Kidney (tissue), 14 donors: Measurements from ENCODE around the gene ZNF22. TPM values are rescaled to one million over a fixed set of nuclear protein-coding genes. Genes with fewer than 3 reads are reported as not detected.

Experiments used
- DNase-seq, 5 donors: peaks; one replicate each; pipeline ENCODE4 v3.0.0-alpha.2; 2013 to 2020
- FAIRE-seq: peaks from 2 replicates; lab custom pipeline; 2012; peaks lifted over from hg19 to GRCh38; lab: Jason Lieb, UNC
- H3K27ac ChIP-seq, 2 donors: one replicate each; pipeline ENCODE4 v1.7.0; 2013; ENCODE audit warnings: low read depth in 2 of 2, low read length in 2 of 2, inconsistent platforms in 1 of 2
- H3K27me3 ChIP-seq: one replicate; pipeline ENCODE4 v1.7.1; 2013; ENCODE audit warnings: low read length, inconsistent platforms; ENCODE audit not compliant: control insufficient read depth, insufficient read depth
- H3K36me3 ChIP-seq, 3 donors: one replicate each; pipeline versions ENCODE4 v1.7.0 to v1.7.1; 2013; ENCODE audit warnings: low read length in 3 of 3, control low read depth in 1 of 3, inconsistent platforms in 1 of 3; ENCODE audit not compliant: insufficient read depth in 3 of 3, control insufficient read depth in 2 of 3
- H3K4me1 ChIP-seq, 3 donors: one replicate each; pipeline versions ENCODE4 v1.7.0 to v1.7.1; 2013; ENCODE audit warnings: low read length in 3 of 3, inconsistent platforms in 1 of 3, low read depth in 1 of 3; ENCODE audit not compliant: control insufficient read depth in 2 of 3, insufficient read depth in 2 of 3
- H3K4me3 ChIP-seq, 3 donors: one replicate each; pipeline versions ENCODE4 v1.7.0 to v1.8.1; 2013; ENCODE audit warnings: low read length in 3 of 3, control low read depth in 1 of 3, inconsistent platforms in 1 of 3
- H3K9ac ChIP-seq, 3 donors: one replicate each; pipeline versions ENCODE4 v1.7.0 to v1.7.1; 2013; ENCODE audit warnings: low read length in 3 of 3, control low read depth in 1 of 3, inconsistent platforms in 1 of 3
- H3K9me3 ChIP-seq, 3 donors: one replicate each; pipeline versions ENCODE4 v1.7.0 to v1.7.1; 2013; ENCODE audit warnings: low read length in 3 of 3, control low read depth in 1 of 3, inconsistent platforms in 1 of 3; ENCODE audit not compliant: control insufficient read depth in 2 of 3, insufficient read depth in 1 of 3
- CTCF ChIP-seq: IDR thresholded peaks from 3 replicates; pipeline ENCODE4 v1.5.1; 2012; ENCODE audit warnings: mild to moderate bottlenecking, moderate library complexity, borderline replicate concordance; ENCODE audit not compliant: insufficient read depth; ENCODE audit errors: extremely low read depth
- intact Hi-C: fragments of 100-400 bp; cut with DNase I; formaldehyde crosslinking; loops from one replicate; pipeline ENCODE4 v1.11.1; 2022
- polyA plus RNA-seq: library from polyadenylated mRNA; stranded (reverse); fragments of 350-450 nt; fragmentation: Illumina TruSeq; extraction: RNeasy Lipid Tissue Mini Kit (QIAGEN cat#74804); gene quantifications from one replicate; pipeline ENCODE4 v1.2.3, GENCODE V29; 2014; ENCODE audit warnings: low read depth, low replicate concordance; ENCODE audit not compliant: insufficient read depth
- total RNA-seq: library from RNA; stranded (reverse); fragmentation: NEBNext Ultra II Directional; extraction: Animal tissue kit (Norgen Biotek cat#: 25700); gene quantifications from one replicate; pipeline ENCODE4 v1.2.1, GENCODE V29; 2021
- donor health status: control.
- donor health status: control.
- donor health status: control.
- donor health status: control.
- donor health status: control.
- donor health status: DM: yes; HTN: yes; CAD: no.
- donor health status: Normal renal cell carcinoma (clear cell type).

ZNF22 gene
- total and polyA plus RNA-seq, 2 donors from 2014 or later: 18.7 to 24.5 TPM

DNA sequence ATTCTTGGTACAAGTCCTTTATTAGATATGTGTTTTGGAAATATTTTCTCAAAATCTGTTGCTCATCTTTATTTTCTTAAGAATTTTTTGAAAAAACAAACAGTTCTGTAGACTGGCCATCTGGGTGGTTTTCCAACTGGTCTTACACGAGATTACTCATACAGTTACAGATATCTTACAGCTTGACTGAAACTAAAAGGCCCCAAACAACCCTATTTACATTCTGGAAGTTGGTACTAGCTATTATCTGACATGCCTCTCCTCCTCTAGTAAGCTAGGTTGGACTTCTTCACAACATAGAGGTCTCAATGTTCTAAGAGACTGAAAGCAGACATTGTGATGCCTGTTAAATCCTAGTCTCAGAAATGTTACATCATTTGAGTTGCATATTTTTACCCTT, 52.0 kb downstream of the ZNF22 start:
- no peak overlapping the region for H3K9ac ChIP-seq
- no peak for DNase-seq
- no peak overlapping the region for H3K27ac ChIP-seq
- no peaks in the 10 kb centered on the region for H3K36me3 ChIP-seq
- no peaks in the 10 kb centered on the region for H3K9me3 ChIP-seq
- no peaks in the 10 kb centered on the region for H3K27me3 ChIP-seq
- no peak overlapping the region for H3K4me3 ChIP-seq
- no peaks in the 10 kb centered on the region for H3K4me1 ChIP-seq
- no peak for TF ChIP-seq CTCF
- FAIRE-seq: no peak
- intact Hi-C loops: no loop called here

DNA sequence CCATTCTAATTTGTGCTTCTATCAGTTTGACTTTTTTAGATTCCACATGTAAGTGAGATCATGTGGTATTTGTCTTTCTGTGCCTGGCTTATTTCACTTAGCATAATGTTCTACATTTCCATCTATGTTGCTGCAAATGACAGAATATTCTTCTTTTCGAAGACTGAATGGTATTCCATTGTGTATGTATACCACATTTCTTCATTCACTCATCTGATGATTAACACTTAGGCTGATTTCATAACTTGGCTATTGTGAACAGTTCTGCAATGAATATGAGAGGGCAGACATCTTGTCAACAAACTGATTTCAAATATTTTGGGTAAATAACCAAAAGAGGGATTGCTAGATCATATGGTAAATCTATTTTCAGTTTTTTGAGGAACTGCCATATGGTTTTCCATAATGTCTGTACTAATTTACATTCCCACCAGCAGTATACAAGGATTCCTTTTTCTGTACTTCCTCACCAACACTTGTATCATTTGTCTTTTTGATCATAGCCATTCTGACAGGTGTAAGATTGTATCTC, 52.9 kb downstream of the ZNF22 start:
- H3K36me3 ChIP-seq: no peaks in the 10 kb centered on the region
- no peak overlapping the region for H3K4me3 ChIP-seq
- FAIRE-seq (no peak), DNase-seq (no peak)
- no peak for TF ChIP-seq CTCF
- H3K27me3 ChIP-seq: no peaks in the 10 kb centered on the region
- H3K9me3 ChIP-seq: no peaks in the 10 kb centered on the region
- H3K4me1 ChIP-seq: no peaks in the 10 kb centered on the region
- H3K9ac ChIP-seq: no peak overlapping the region
- H3K27ac ChIP-seq: no peak overlapping the region
- intact Hi-C loops: no loop called here

Other genes with a start within 250 kb of the ZNF22 start
- gene TMEM72, start 89.6 kb upstream of the ZNF22 start, total RNA-seq: 19.3 TPM
- gene TMEM72, start 89.6 kb upstream of the ZNF22 start, polyA plus RNA-seq: 127 TPM
- 76.4 TPM for gene RASSF4, start 41.1 kb upstream of the ZNF22 start, total RNA-seq
- gene RASSF4, start 41.1 kb upstream of the ZNF22 start, polyA plus RNA-seq: 83.1 TPM
- 146 TPM for gene DEPP1, start 22.1 kb upstream of the ZNF22 start, total RNA-seq
- 44.4 TPM for gene DEPP1, start 22.1 kb upstream of the ZNF22 start, polyA plus RNA-seq